NCI-H2227 (cell line): ENCODE data around the gene LMNA.
"Not testable (repeated sequence)": the region's sequence is repeated elsewhere in the genome, so short reads cannot be mapped to it uniquely, and the experiment has no call there.

ENCODE experiments used
- DNase-seq: peaks from one replicate; lab custom pipeline; 2025; ENCODE audit not compliant: unreplicated experiment; lab: John Stamatoyannopoulos, UW

The LMNA gene

GRCh38 chr1:156104065-156104810 is 10.3 kb upstream of the LMNA start:
- DNase-seq = peak; percentile 92

GRCh38 chr1:156104861-156105832 is 9.4 kb upstream of the LMNA start:
- DNase-seq = no peak

GRCh38 chr1:156106624-156107488 is 7.7 kb upstream of the LMNA start:
- no peak for DNase-seq

GRCh38 chr1:156108057-156108456 is 6.5 kb upstream of the LMNA start:
- no peak for DNase-seq

- peak; percentile 19 for DNase-seq
Measured at GRCh38 chr1:156108664-156109241, 5.8 kb upstream of the LMNA start.

GRCh38 chr1:156110252-156110651 is 4.3 kb upstream of the LMNA start:
- DNase-seq = no peak

- no peak for DNase-seq
Measured at GRCh38 chr1:156111355-156111962, 3.1 kb upstream of the LMNA start.

- no peak for DNase-seq
Measured at GRCh38 chr1:156112276-156113137, 2.0 kb upstream of the LMNA start.

- no peak for DNase-seq
Measured at GRCh38 chr1:156113282-156113950, 1.1 kb upstream of the LMNA start.

GRCh38 chr1:156114919-156115513 is 505 bp downstream of the LMNA start:
- no peak for DNase-seq

- no peak for DNase-seq
Measured at GRCh38 chr1:156115514-156116374, 1.2 kb downstream of the LMNA start.

GRCh38 chr1:156116731-156117130 is 2.2 kb downstream of the LMNA start:
- DNase-seq = not testable (repeated sequence)

GRCh38 chr1:156117414-156118176 is 3.1 kb downstream of the LMNA start:
- DNase-seq = no peak

- DNase-seq = no peak
Measured at GRCh38 chr1:156118177-156118868, 3.8 kb downstream of the LMNA start.

GRCh38 chr1:156119503-156120209 is 5.1 kb downstream of the LMNA start:
- DNase-seq = no peak

GRCh38 chr1:156120318-156120717 is 5.8 kb downstream of the LMNA start:
- DNase-seq = no peak
